ENCODE measurements around the gene PALD1.

PALD1 gene

GRCh38 chr10:70558871-70559810, 80.6 kb downstream of the PALD1 start:
- peak; percentile 61 to 80 for DNase-seq

- DNase-seq, result no peak
These were observed 81.3 kb downstream of the PALD1 start for GRCh38 chr10:70559861-70560260.

- no peak for DNase-seq
These were observed 82.0 kb downstream of the PALD1 start for GRCh38 chr10:70560511-70560941.

DNA sequence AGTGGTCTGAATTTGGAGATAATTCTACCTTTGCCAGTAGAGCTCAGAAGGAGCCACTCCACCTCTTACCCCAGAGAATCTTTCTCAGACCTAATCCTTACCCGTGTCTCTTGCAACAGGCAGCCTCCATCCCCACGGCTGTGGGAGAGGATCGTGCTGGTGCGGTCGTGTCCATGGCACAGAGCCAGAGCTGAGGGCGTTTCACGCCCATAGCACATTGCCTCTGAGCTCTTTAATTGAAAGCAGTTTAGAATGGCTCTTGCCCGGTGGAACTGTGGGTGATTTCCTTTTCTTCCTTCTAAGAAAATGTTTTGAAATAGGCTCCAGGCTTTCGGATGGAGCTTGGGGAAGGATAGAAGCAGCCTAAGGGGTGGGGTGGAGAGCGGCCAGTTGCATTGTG, 82.5 kb downstream of the PALD1 start:
- DNase-seq, result peak in 1 of 2 donors; percentile 37

GRCh38 chr10:70561558-70561957, 83.0 kb downstream of the PALD1 start:
- no peak for DNase-seq

DNA sequence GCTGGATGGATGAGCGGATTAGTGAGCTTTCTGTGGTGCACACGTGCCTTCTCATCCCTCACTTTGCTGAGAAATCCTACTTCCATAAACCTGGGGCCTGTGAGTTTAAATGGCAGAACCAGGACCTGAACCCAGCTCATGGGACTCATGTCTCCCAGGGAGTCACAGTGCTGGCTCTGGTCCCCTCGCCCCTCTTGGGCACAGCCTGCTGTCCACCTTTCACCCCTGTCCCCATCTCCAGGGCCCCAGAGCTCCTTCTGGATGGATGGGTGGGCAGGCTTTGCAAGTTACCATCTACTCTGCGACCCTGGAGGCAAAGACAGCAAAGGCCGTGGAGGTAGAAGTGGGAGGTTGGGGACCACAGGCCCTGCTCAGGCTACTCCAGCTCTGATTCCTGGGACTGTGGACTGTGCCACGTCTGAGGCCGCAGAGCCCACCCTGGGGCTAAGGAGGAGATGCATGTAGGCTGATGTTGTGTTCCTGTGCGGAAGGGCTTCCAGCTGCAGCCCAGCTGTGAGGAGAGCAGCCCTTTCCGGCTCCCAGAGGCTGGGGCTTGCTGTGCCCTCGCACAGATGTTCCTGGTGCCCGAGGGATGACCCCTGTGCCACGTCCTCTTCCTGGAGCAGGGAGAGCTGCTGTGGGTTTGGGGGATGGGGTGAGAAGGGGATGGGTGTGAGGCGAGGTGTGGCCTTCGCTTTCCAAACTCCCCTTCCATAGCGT, 83.6 kb downstream of the PALD1 start:
- DNase-seq, result no peak

DNA sequence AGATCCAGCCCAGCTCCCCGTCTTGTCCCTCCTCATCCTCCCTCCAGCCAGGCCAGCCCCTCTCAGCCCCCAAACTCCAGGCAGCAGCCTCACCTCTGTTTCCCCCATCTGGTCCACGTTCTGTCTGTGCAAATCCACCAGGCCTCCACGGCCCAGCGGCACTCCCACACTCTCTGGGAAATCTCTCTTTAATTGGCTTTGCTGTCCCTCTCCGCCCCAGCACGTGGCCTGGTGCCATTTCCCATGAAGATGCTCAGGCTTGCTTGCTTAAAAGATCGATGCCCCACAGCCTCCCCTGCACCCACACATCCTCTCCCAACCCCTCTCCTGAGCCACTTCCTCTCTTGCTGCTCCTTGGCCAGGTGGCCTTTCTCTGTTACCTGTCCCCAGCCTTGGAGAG, 84.7 kb downstream of the PALD1 start:
- no peak for DNase-seq

DNA sequence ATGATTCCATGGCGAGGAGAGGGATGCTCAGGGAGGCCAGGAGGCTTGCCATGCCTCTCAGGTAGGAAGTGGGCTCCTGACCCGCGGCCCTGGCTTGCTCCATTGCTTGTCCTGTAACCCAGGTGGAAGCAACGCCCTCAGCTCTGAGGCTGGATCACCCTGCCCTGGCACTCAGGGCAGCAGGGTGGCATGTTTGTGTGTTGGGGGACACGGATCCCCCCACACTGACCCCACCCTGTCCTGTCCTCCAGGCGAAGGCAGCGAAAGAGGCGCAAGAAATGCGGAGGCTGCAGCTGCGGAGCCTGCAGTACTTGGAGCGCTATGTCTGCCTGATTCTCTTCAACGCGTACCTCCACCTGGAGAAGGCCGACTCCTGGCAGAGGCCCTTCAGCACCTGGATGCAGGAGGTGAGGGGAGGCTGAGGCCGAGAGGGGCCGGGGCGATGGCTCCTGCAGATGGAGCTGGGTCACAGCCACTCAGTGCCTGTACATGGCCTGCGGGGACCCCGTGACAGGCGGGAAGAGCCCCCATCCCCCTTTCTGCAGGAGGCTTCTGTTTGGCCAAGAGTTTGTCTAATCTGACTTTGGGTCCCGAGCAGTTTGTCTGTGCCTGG, 85.7 kb downstream of the PALD1 start:
- no peak for DNase-seq

DNA sequence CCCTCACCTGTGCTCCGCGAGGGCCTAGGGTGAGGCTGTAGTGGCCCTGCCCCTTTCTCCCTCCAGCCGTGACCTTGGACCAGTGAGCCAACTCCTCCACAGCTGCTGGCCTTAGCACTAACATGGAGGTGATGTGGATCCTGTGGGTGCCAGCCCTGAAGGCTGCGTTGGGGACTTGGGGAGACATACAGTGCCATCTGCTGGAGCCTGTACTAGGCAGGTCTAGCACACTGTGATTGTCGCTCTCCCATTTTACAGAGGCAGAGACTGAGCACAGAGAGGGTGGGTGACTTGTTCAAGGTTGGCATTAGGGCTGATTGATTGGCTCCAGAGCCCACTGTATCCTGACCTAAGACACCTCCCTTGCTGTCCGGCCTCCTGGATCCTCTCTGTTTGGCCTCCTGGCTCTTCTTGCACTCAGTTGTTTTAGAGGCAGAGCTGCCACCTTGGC, 86.4 kb downstream of the PALD1 start:
- DNase-seq, result no peak

DNA sequence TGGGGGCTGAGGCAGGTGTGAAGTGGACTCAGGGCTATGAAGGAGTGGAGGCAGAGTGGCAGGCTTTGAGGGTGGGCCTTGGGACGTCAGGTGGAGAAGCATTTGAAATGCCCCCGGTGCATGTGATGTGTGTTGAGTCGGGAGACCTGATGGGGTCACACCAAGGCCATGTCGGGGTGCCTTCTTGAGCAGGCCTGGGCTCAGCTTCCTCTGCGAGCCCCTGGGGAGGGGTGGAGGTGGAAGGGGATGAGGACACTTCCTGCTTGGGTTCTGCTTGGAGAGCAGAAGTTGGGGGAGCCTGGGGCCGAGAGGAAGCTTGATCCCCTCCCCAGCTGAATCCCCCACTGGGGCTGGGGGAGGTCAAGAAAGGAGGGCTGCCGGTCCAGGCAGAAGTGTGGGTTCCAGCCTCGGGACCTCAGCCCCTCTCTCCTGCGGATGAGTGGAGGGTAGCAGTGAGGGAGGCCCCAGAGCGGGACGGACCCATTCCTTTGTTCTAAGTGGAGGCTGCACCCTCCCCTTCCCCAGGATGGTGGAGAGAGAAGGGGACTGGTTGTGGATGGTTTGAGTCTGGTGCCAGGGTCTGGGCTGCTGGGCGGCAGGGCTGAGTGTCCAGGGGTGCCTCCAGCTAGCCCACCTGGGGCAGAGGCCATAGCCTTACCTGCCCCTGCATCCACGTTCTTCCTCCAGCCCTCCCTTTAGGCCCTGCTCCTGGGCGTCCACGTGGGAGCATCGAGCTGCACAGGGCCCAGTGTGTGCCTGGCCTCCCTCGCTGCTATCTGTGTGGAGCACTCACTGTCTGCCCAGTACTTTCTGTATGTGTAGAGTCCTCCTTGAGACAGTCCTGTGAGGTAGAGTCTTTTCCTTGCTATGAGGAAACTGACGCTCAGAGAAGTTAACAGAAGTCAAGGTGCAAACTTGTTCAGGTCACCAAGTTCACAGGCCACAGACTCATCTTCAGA, 87.3 kb downstream of the PALD1 start:
- DNase-seq, result peak in 1 of 2 donors; percentile 9

GRCh38 chr10:70566515-70567290, 88.1 kb downstream of the PALD1 start:
- no peak for DNase-seq

DNA sequence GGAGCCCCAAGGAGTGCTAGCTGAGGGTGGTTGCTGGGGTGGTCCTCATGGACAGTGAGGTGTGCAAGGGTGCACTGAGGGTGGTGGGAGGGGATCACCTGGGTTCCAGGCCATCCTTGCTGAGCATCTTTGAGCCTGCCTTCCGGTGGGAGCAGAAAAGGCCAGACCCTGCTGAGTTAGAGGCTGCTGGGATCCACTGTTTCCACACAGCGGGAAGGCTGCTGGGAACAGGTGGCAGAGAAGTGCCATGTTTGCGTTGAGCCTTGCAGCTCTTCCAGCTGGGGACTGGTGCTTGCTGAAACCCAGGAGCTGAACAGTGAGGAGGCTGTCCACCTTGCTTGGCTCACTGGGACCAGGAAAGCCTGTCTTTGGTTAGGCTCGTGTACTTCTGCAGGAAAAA, 89.0 kb downstream of the PALD1 start:
- no peak for DNase-seq

- DNase-seq, result no peak
These were observed 89.5 kb downstream of the PALD1 start for GRCh38 chr10:70568113-70568512.

GRCh38 chr10:70568781-70569495, 90.4 kb downstream of the PALD1 start:
- DNase-seq, result no peak

GRCh38 chr10:70571236-70571635, 92.7 kb downstream of the PALD1 start:
- no peak for DNase-seq

DNA sequence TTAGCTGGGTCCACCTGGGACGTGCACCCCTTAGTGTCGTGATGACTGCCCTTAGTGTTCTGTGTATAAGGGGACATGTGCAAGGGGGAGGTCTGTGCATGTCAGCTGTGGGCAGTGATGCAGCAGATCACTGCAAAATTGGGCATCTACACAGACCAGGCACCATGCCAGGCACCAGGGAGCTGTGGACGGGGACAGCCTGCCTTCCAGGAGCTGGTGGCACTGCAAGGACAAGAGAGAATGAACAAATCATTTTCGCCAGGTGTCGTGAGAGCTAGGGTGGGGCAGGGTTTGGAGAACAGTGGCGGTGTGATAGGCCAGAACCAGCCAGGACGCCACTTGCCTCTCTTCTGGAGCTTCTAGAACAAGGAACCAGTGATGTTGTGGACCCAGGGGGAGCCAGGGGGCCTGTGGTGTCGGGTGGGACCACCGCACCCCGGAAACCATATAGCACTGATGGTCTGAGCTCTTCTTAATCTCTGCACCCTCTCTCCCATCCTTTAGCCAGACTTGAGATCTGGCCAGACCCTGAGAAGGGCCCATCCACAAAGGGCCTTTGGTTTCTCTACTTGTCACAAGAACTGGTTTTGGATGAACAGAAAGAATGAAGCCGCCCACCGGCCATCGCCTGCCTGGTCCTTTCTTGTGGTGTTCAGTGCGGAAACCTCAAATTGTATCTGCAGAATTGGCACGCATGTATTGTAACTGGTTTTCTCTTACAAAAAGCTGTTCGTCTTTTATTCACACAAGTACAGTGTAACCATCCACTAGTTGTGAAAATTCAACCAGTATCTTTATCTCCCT, 93.3 kb downstream of the PALD1 start:
- DNase-seq, result no peak

DNA sequence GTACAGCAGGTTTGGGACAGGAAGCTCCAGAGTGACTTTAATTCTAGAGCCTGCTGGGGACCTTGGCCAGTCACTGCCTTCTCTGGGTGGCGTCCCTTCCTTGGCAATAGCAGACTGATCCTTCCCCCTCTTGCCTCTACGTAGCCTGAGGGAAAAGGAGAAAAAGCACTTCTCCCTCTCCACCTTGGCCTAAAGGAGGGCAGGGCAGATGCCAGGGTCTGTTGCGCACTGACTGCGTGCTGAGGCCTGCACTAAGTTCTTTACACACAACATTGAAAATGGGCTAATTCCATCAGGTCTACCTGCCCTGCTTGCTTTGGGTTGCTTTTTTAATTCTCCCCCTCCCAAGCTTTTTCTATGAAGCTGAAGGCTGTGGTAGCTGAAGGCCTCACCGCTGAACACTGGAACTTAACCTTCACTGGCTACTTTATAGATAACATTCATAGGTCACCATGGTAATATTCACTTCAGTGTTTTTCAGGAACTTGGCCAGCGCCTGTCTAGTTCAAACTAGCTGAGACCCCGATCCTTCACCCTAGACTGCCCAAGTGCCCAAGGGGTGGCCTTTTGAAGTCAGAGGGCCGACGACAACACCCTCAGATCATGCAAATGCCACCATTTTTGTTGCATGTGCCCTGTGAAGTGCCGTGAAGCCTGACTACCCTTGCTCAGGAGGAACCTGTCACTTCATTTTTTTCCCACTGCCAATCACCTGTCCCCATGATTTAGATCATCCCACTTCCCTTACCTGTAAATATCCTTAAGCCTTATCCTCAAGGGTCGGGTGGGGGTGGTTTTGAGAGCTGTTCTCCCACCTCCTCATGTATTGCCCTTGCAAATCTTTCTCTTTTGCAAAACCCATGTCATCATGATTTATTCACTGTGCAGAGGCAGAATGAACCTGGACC, 95.3 kb downstream of the PALD1 start:
- DNase-seq, result no peak

DNA sequence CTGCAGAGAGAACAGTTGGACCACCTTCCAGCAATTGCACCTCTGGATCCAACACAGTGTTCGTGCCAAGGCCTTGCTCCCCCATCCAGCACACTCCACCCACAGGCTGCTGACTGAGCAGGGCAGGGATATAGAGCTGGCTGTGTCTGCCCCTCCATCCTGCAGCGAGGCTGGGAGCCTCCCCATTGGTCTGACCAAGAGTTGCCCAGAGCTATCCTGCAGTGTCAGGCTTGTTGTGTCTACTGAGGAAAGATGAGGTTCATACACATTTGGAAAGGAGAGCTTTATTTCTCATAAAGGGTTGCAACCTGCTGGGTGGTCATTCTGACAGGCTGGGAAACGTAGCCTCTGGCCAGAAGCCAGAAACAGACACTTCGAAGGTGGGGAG, 96.9 kb downstream of the PALD1 start:
- no peak for DNase-seq
